Right lobe of liver (tissue), 6 donors: ENCODE results near the gene BCO1. TPM values are rescaled to one million over a fixed set of nuclear protein-coding genes. Genes with fewer than 3 reads are reported as not detected.
A peak's percentile ranks its signal among the peaks of the same experiment; 100 is the strongest.

ENCODE experiments used
- ATAC-seq, 4 donors: fragments of 200-7000 bp; cut with Tn5 transposase; one replicate each; pipeline ENCODE4 v1.9.1; 2020; ENCODE audit warnings: mild to moderate bottlenecking in 4 of 4, moderate library complexity in 4 of 4
- DNase-seq, 3 donors: peaks; one replicate each; pipeline ENCODE4 v3.0.0-alpha.2; 2020
- H3K27ac ChIP-seq, 3 donors: fragments of 200-600 bp; one replicate each; pipeline ENCODE4 v1.8.0; 2022
- H3K27me3 ChIP-seq, 2 donors: fragments of 200-600 bp; one replicate each; pipeline ENCODE4 v1.8.0; 2022
- H3K36me3 ChIP-seq, 4 donors: fragments of 200-600 bp; sonication (generic) in 1 of 4; one replicate each; pipeline versions ENCODE4 v1.5.1 to v1.8.0; 2017 to 2022; ENCODE audit warnings: control low read depth in 1 of 4
- H3K4me1 ChIP-seq, 4 donors: fragments of 200-600 bp; sonication (generic) in 1 of 4; one replicate each; pipeline versions ENCODE4 v1.5.1 to v1.8.0; 2017 to 2022; ENCODE audit warnings: control low read depth in 1 of 4
- H3K4me3 ChIP-seq, 3 donors: fragments of 200-600 bp; one replicate each; pipeline ENCODE4 v1.8.0; 2022
- H3K9me3 ChIP-seq, 4 donors: fragments of 200-600 bp; sonication (generic) in 1 of 4; one replicate each; pipeline versions ENCODE4 v1.5.1 to v1.8.0; 2017 to 2022; ENCODE audit warnings: control low read depth in 1 of 4
- CTCF ChIP-seq, 4 donors: fragments of 200-600 bp in 3 of 4; fragments of 450-650 bp in 1 of 4; IDR thresholded peaks; one replicate each; pipeline versions ENCODE4 v1.5.1 to v1.8.0; 2016 to 2022; ENCODE audit warnings: antibody characterized with exemption in 4 of 4, mild to moderate bottlenecking in 2 of 4
- POLR2A ChIP-seq: fragments of 450-650 bp; IDR thresholded peaks from one replicate; pipeline ENCODE4 v1.6.1; 2017; ENCODE audit warnings: antibody characterized with exemption, mild to moderate bottlenecking
- WGBS: methylation state at CpG from one replicate; pipeline ENCODE4 v1.1.6; 2018; ENCODE audit warnings: low coverage, low lambda C conversion rate; ENCODE audit not compliant: insufficient coverage; ENCODE audit errors: missing lambda C conversion rate; 5-methylcytosine and 5-hydroxymethylcytosine counted together
- intact Hi-C, 2 donors: fragments of 100-400 bp; cut with DNase I; formaldehyde crosslinking; loops; one replicate each; pipeline versions ENCODE4 v1.11.2 to v1.14.1; 2022
- total RNA-seq, 6 experiments: library from RNA; depleted of rRNA in 2 of 6; stranded (reverse); fragments of >200 nt in 2 of 6; fragmentation: NEBNext Ultra II Directional in 3 of 6; extraction: Animal tissue kit (Norgen Biotek cat#: 25700) in 3 of 6; gene quantifications; one replicate each; pipeline versions ENCODE4 v1.1.0 to v1.2.4, GENCODE V29; 2016 to 2023
- donor health status: DM: no; HTN: yes; CAD: no.
- donor health status: DM: no; HTN: no; CAD: no.
- donor health status: DM: no; HTN: no; CAD: no.
- donor health status: DM: no; HTN: yes; CAD: no.
- donor health status: DM: no; HTN: yes; CAD: no.

The BCO1 gene
- total RNA-seq, 6 experiments from 2014 or later: 0.11 to 0.55 (median 0.31) TPM; not detected in 1

DNA sequence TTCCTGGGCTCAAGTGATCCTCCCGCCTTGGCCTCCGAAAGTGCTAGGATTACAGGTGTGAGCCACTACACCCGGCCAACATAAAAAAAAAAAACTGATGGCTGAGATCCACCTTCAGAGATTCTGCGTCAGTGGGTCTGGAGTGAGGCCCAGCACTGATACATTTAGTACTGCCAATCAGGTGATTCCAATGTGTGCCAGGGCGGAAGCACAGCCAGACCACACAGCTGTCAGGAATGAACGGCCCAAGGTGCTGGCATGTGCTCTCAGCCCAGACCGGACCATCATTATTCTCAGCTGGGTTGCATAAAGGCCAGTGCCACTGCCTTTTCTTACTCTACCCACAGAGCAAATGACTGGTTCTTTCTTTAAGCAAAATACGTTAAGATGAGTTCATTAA is 1.2 kb upstream of the BCO1 start:
- WGBS: 59% methylated on average over 4 of the region's 8 CpGs
- no peak overlapping the region for H3K4me3 ChIP-seq
- peaks cover 0 to 12% (median 0%) of the 10 kb centered on the region in 4 donors for H3K4me1 ChIP-seq
- intact Hi-C loops: no loop called here
- H3K27me3 ChIP-seq: no peaks in the 10 kb centered on the region
- ATAC-seq: peak; percentile 78 to 91 (median 88)
- H3K9me3 ChIP-seq: no peaks in the 10 kb centered on the region
- no peaks in the 10 kb centered on the region for H3K36me3 ChIP-seq
- TF ChIP-seq CTCF (IDR thresholded peaks at IDR 0.05) (no peak), POLR2A (no peak)
- H3K27ac ChIP-seq: peak overlapping the region; percentile 38 to 68 (median 43)
- peak; percentile 76 to 88 (median 81) for DNase-seq

GRCh38 chr16:81237942-81238295 is 570 bp upstream of the BCO1 start:
- Histone ChIP-seq H3K4me1 (peaks cover 0 to 12% (median 0%) of the 10 kb centered on the region in 4 donors), H3K27ac (peak overlapping the region; percentile 38 to 68 (median 43)), H3K36me3 (no peaks in the 10 kb centered on the region), H3K9me3 (no peaks in the 10 kb centered on the region), H3K27me3 (no peaks in the 10 kb centered on the region), H3K4me3 (peak overlapping the region in 1 of 3 donors; percentile 24)
- intact Hi-C loops: no loop called here
- TF ChIP-seq POLR2A: no peak
- TF ChIP-seq CTCF (IDR thresholded peaks at IDR 0.05): no peak
- 51% methylated on average over 6 of the region's 10 CpGs for WGBS
- ATAC-seq (no peak), DNase-seq (no peak)

DNA sequence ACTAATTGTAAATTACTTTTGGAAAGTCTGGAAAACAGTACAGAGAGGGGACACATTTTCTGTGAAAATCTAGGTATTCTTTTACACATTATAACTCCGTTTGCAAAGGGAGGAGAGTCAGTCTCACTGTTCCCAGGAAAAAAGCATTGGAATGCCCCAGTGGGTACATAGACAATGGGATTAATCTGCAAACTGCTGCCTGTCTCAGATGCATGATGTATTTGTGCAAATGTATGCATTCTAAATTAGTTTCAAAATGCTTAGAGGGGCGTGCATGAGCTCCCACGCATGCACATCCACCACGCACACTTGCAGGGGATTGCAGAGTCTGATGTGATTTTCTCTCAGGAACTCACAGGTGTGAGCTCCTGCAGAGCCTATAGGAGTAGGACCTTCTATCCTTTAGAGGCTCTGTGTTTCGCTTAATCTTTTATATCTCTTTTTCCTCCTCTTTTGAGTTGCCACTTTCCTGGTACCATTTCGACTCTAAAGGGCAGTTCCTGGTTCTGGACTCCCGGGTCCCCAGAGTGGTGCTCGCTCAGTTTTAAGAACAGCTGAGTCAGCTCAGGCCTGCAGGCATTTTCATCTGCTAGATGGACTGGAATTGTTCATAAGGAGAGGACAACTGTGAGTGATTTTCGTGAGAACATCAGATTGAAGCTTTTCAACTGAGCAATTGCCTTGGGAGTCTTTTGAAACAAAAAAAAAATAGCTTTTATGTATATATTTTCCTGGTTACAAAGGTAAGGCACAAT is 1.1 kb downstream of the BCO1 start:
- no peaks in the 10 kb centered on the region for H3K36me3 ChIP-seq
- no peak for ATAC-seq
- H3K4me3 ChIP-seq: no peak overlapping the region

GRCh38 chr16:81241706-81242105 is 3.2 kb downstream of the BCO1 start:
- 22% methylated on average over 3 of the region's 5 CpGs for WGBS

More for the DNA sequence above, 1.1 kb downstream of the BCO1 start:
- Histone ChIP-seq H3K4me1 (peaks cover 0 to 12% (median 0%) of the 10 kb centered on the region in 4 donors), H3K27me3 (no peaks in the 10 kb centered on the region), H3K9me3 (no peaks in the 10 kb centered on the region), H3K27ac (peak overlapping the region in 1 of 3 donors; percentile 38)
- intact Hi-C loops: no loop called here
- DNase-seq: no peak
- TF ChIP-seq POLR2A: no peak
- WGBS: 67% methylated on average over 7 of the region's 9 CpGs

More at GRCh38 chr16:81241706-81242105, 3.2 kb downstream of the BCO1 start:
- Histone ChIP-seq H3K9me3 (no peaks in the 10 kb centered on the region), H3K4me3 (no peak overlapping the region), H3K27ac (no peak overlapping the region), H3K4me1 (peaks cover 0 to 12% (median 0%) of the 10 kb centered on the region in 4 donors), H3K36me3 (no peaks in the 10 kb centered on the region), H3K27me3 (no peaks in the 10 kb centered on the region)
- TF ChIP-seq CTCF (IDR thresholded peaks at IDR 0.05): no peak
- no peak for TF ChIP-seq POLR2A
- no peak for DNase-seq
- peak in 1 of 4 donors; percentile 64 for ATAC-seq
- intact Hi-C loops: no loop called here
